Mesendoderm (in vitro differentiated cells): ENCODE measurements around the gene ZBED2.
"Not testable (repeated sequence)": the region's sequence is repeated elsewhere in the genome, so short reads cannot be mapped to it uniquely, and the experiment has no call there.

Experiments
- DNase-seq: peaks from one replicate; pipeline ENCODE4 v3.0.0; 2013
- H2AK5ac ChIP-seq: 2 replicates; pipeline ENCODE4 v1.6.1; 2013; ENCODE audit warnings: low read length, inconsistent platforms
- H2BK120ac ChIP-seq: 2 replicates; pipeline ENCODE4 v1.6.1; 2013; ENCODE audit warnings: low read depth, mild to moderate bottlenecking, low read length, moderate library complexity, mixed read lengths
- H2BK15ac ChIP-seq: replicated peaks from 2 replicates; pipeline ENCODE4 v1.6.1; 2013; ENCODE audit warnings: low read depth, mild to moderate bottlenecking, moderate library complexity
- H2BK5ac ChIP-seq: 2 replicates; pipeline ENCODE4 v1.6.1; 2013; ENCODE audit warnings: low read length, inconsistent platforms
- H3K18ac ChIP-seq: 2 replicates; pipeline ENCODE4 v1.6.1; 2013; ENCODE audit warnings: mild to moderate bottlenecking, low read length, mixed read lengths
- H3K23ac ChIP-seq: one replicate; pipeline ENCODE4 v1.6.1; 2013; ENCODE audit warnings: low read length
- H3K27ac ChIP-seq: 2 replicates; pipeline ENCODE4 v1.5.1; 2013; ENCODE audit warnings: low read depth, mild to moderate bottlenecking, inconsistent platforms, low read length, moderate library complexity
- H3K27me3 ChIP-seq: 2 replicates; pipeline ENCODE4 v1.6.1; 2013; ENCODE audit warnings: low read length, control low read depth, mild to moderate bottlenecking, inconsistent platforms; ENCODE audit not compliant: insufficient read depth, poor library complexity
- H3K36me3 ChIP-seq: 2 replicates; pipeline ENCODE4 v1.6.1; 2013; ENCODE audit warnings: low read length, inconsistent platforms; ENCODE audit not compliant: control insufficient read depth, insufficient read depth
- H3K4ac ChIP-seq: one replicate; pipeline ENCODE4 v1.6.1; 2013; ENCODE audit warnings: low read depth, mild to moderate bottlenecking, low read length, moderate library complexity
- H3K4me1 ChIP-seq: 2 replicates; pipeline ENCODE4 v1.6.1; 2013; ENCODE audit warnings: low read depth, low read length, inconsistent platforms; ENCODE audit not compliant: control insufficient read depth
- H3K4me2 ChIP-seq: 2 replicates; pipeline ENCODE4 v1.6.1; 2013; ENCODE audit warnings: low read length
- H3K4me3 ChIP-seq: 2 replicates; pipeline ENCODE4 v1.5.1; 2013; ENCODE audit warnings: mild to moderate bottlenecking, low read length
- H3K56ac ChIP-seq: one replicate; pipeline ENCODE4 v1.6.1; 2013; ENCODE audit warnings: low read length
- H3K79me1 ChIP-seq: 2 replicates; pipeline ENCODE4 v1.6.1; 2013; ENCODE audit warnings: low read length, inconsistent platforms
- H3K79me2 ChIP-seq: 2 replicates; pipeline ENCODE4 v1.6.1; 2013; ENCODE audit warnings: mild to moderate bottlenecking, low read length; ENCODE audit not compliant: control insufficient read depth, insufficient read depth
- H3K9ac ChIP-seq: 2 replicates; pipeline ENCODE4 v1.6.1; 2013; ENCODE audit warnings: low read length, inconsistent platforms
- H4K5ac ChIP-seq: one replicate; pipeline ENCODE4 v1.6.1; 2013; ENCODE audit warnings: low read length
- H4K8ac ChIP-seq: one replicate; pipeline ENCODE4 v1.6.1; 2013; ENCODE audit warnings: low read depth, mild to moderate bottlenecking, control low read depth, low read length, moderate library complexity
- WGBS: extraction: QIAGEN DNeasy Blood & Tissue Kit; methylation state at CpG from one replicate; pipeline ENCODE4 v1.1.7; 2013; ENCODE audit warnings: low lambda C conversion rate, missing lambda C conversion rate; ENCODE audit not compliant: insufficient coverage; ENCODE audit errors: extremely low coverage; 5-methylcytosine and 5-hydroxymethylcytosine counted together

Gene ZBED2

DNA sequence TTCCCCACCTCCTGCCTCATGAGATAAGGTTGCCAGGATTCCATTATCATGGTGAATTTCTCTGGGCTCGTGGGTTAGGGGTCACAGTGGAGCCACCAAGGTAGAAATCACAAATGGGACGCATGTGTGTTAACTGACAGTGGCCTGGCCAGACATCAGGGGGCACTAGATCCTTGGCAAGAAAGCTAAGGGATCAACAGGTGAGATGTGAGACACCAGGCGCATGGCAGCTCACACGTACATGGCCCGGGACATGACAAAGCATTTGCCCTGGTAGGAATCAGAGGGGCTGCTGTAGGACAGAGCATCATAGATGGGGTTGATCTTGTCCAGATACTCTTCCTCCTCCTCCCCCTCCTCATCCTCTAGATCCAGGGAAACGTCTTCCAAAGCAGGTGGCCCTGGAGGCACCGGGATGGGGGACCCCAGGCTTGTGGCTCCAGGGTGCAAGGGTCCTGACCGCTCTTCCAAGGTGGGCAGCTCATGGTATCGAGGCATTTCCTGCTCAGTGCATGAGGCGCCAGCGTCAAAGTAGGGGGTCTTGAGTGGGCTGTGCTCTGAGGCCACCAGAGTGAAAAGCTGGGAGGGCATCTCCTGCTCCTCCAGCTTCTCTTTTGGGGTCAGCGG is 24.6 kb downstream of the ZBED2 start:
- H2BK15ac ChIP-seq = no peak overlapping the region
- no peaks in the 10 kb centered on the region for H3K4me1 ChIP-seq
- H3K79me2 ChIP-seq = no peaks in the 10 kb centered on the region
- H2BK120ac ChIP-seq = no peak overlapping the region
- no peak overlapping the region for H3K4me3 ChIP-seq
- no peak overlapping the region for H2AK5ac ChIP-seq
- no peak overlapping the region for H4K5ac ChIP-seq
- no peak overlapping the region for H3K18ac ChIP-seq
- no peak overlapping the region for H4K8ac ChIP-seq
- H3K27me3 ChIP-seq = no peaks in the 10 kb centered on the region
- no peak overlapping the region for H3K27ac ChIP-seq
- H3K36me3 ChIP-seq = no peaks in the 10 kb centered on the region
- no peak overlapping the region for H3K4ac ChIP-seq
- WGBS = no CpG with 5 or more reads among the region's 12 CpGs
- H3K4me2 ChIP-seq = no peak overlapping the region
- no peaks in the 10 kb centered on the region for H3K79me1 ChIP-seq
- H3K9ac ChIP-seq = no peak overlapping the region
- H3K23ac ChIP-seq = no peak overlapping the region
- no peak overlapping the region for H3K56ac ChIP-seq
- peak; percentile 18 for DNase-seq
- no peak overlapping the region for H2BK5ac ChIP-seq

GRCh38 chr3:111568911-111569310 is 26.2 kb downstream of the ZBED2 start:
- Histone ChIP-seq H3K36me3 (no peaks in the 10 kb centered on the region), H2BK120ac (no peak overlapping the region), H3K79me1 (no peaks in the 10 kb centered on the region), H3K4me2 (no peak overlapping the region), H4K8ac (no peak overlapping the region), H3K79me2 (no peaks in the 10 kb centered on the region), H3K9ac (no peak overlapping the region), H3K27me3 (no peaks in the 10 kb centered on the region), H2BK15ac (no peak overlapping the region), H2AK5ac (no peak overlapping the region), H3K4me3 (no peak overlapping the region), H3K27ac (no peak overlapping the region), H2BK5ac (no peak overlapping the region), H3K23ac (no peak overlapping the region), H3K4ac (no peak overlapping the region), H3K4me1 (no peaks in the 10 kb centered on the region), H3K56ac (no peak overlapping the region), H3K18ac (no peak overlapping the region), H4K5ac (no peak overlapping the region)
- no peak for DNase-seq

GRCh38 chr3:111568355-111568754 is 26.8 kb downstream of the ZBED2 start:
- Histone ChIP-seq H3K9ac (no peak overlapping the region), H3K4me3 (no peak overlapping the region), H3K18ac (no peak overlapping the region), H3K79me1 (no peaks in the 10 kb centered on the region), H3K56ac (no peak overlapping the region), H2BK120ac (no peak overlapping the region), H2BK5ac (no peak overlapping the region), H3K36me3 (no peaks in the 10 kb centered on the region), H3K27ac (no peak overlapping the region), H2BK15ac (no peak overlapping the region), H3K4ac (no peak overlapping the region), H3K4me1 (no peaks in the 10 kb centered on the region), H4K8ac (no peak overlapping the region), H3K27me3 (no peaks in the 10 kb centered on the region), H3K79me2 (no peaks in the 10 kb centered on the region), H3K23ac (no peak overlapping the region), H4K5ac (no peak overlapping the region), H2AK5ac (no peak overlapping the region), H3K4me2 (no peak overlapping the region)
- WGBS = 100% methylated on average over 1 of the region's 2 CpGs
- DNase-seq = no peak

DNA sequence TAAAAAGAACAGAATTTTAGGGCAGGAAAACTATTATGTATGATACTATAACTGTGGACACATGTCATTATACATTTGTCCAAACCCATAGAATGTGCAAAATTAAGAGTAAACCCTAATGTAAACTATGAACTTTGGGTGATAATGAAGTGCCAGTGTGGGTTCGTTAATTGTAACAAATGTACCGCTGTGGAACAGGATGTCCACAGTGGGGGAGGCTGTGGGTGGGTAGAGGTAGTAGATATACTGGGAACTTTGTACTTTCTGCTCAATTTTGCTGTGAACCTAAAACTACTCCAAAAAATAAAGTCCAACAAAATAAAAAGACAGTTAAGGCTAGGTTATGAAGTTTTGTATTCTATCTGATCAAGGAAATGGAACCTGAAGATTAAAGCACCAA is 28.3 kb downstream of the ZBED2 start:
- Histone ChIP-seq H4K8ac (no peak overlapping the region), H3K23ac (no peak overlapping the region), H3K79me1 (no peaks in the 10 kb centered on the region), H4K5ac (no peak overlapping the region), H3K27me3 (no peaks in the 10 kb centered on the region), H3K9ac (no peak overlapping the region), H2BK15ac (no peak overlapping the region), H3K4me1 (no peaks in the 10 kb centered on the region), H2BK5ac (no peak overlapping the region), H3K27ac (no peak overlapping the region), H3K4ac (no peak overlapping the region), H3K56ac (no peak overlapping the region), H3K4me3 (no peak overlapping the region), H3K36me3 (no peaks in the 10 kb centered on the region), H3K79me2 (no peaks in the 10 kb centered on the region), H3K4me2 (no peak overlapping the region), H2BK120ac (no peak overlapping the region), H3K18ac (no peak overlapping the region), H2AK5ac (no peak overlapping the region)
- WGBS = no CpG with 5 or more reads among the region's 2 CpGs
- DNase-seq = no peak

DNA sequence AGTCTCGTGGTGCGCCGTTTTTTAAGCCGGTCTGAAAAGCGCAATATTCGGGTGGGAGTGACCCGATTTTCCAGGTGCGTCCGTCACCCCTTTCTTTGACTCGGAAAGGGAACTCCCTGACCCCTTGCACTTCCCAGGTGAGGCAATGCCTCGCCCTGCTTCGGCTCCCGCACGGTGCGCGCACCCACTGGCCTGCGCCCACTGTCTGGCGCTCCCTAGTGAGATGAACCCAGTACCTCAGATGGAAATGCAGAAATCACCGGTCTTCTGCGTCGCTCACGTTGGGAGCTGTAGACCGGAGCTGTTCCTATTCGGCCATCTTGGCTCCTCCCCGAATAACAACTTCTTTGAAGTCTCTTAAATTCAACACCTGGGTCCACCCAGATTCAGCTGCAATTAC is 33.2 kb downstream of the ZBED2 start:
- WGBS = no CpG with 5 or more reads among the region's 25 CpGs
- H2BK120ac ChIP-seq, H2BK15ac ChIP-seq, H3K18ac ChIP-seq, H3K36me3 ChIP-seq, H3K23ac ChIP-seq, H3K4ac ChIP-seq, H3K27me3 ChIP-seq, H3K79me1 ChIP-seq, H3K27ac ChIP-seq, H3K79me2 ChIP-seq, H2AK5ac ChIP-seq, H3K4me3 ChIP-seq, H4K5ac ChIP-seq, H3K9ac ChIP-seq, H2BK5ac ChIP-seq, H3K4me2 ChIP-seq, DNase-seq, H3K4me1 ChIP-seq, H3K56ac ChIP-seq, H4K8ac ChIP-seq: not testable (repeated sequence)

- Histone ChIP-seq H3K18ac (no peak overlapping the region), H3K79me1 (no peaks in the 10 kb centered on the region), H2BK120ac (no peak overlapping the region), H3K56ac (no peak overlapping the region), H3K27me3 (no peaks in the 10 kb centered on the region), H3K9ac (no peak overlapping the region), H3K4me2 (no peak overlapping the region), H3K4me3 (no peak overlapping the region), H2BK15ac (no peak overlapping the region), H3K36me3 (no peaks in the 10 kb centered on the region), H2AK5ac (no peak overlapping the region), H4K5ac (no peak overlapping the region), H3K4me1 (peaks cover 2% of the 10 kb centered on the region), H3K79me2 (no peaks in the 10 kb centered on the region), H4K8ac (no peak overlapping the region), H3K23ac (no peak overlapping the region), H3K4ac (no peak overlapping the region), H2BK5ac (no peak overlapping the region), H3K27ac (no peak overlapping the region)
- no peak for DNase-seq
Observed at GRCh38 chr3:111548756-111549155, 46.4 kb downstream of the ZBED2 start.
